C1 segment of cervical spinal cord (tissue), 14 donors: ENCODE data around the gene C16orf92.

ENCODE experiments used
- DNase-seq, 14 donors: peaks; one replicate each; lab custom pipeline; 2025; lab: John Stamatoyannopoulos, UW

The C16orf92 gene

GRCh38 chr16:30054959-30055553 lies 32.1 kb downstream of the C16orf92 start:
- DNase-seq: no peak

GRCh38 chr16:30060346-30060745 lies 37.3 kb downstream of the C16orf92 start:
- DNase-seq: no peak

GRCh38 chr16:30060836-30061554 lies 38.0 kb downstream of the C16orf92 start:
- DNase-seq: no peak

- no peak for DNase-seq
Observed at GRCh38 chr16:30063278-30063892, 40.4 kb downstream of the C16orf92 start.

GRCh38 chr16:30063893-30064728 lies 41.1 kb downstream of the C16orf92 start:
- peak in 13 of 14 donors; percentile 71 to 90 (median 79) for DNase-seq

GRCh38 chr16:30064729-30065101 lies 41.7 kb downstream of the C16orf92 start:
- no peak for DNase-seq

GRCh38 chr16:30065102-30065942 lies 42.3 kb downstream of the C16orf92 start, which contains the start of gene ALDOA:
ALDOA (plus strand) TSS chr16:30065760; CDS start chr16:30066898, 1,138 bp downstream.
- peak; percentile 84 to 99 (median 97) for DNase-seq

GRCh38 chr16:30065943-30066760 lies 43.2 kb downstream of the C16orf92 start:
- DNase-seq: peak in 4 of 14 donors; percentile 39 to 59 (median 50)

- DNase-seq: peak in 6 of 14 donors; percentile 7 to 35 (median 18)
Observed at GRCh38 chr16:30066761-30067583, 44.0 kb downstream of the C16orf92 start.

- DNase-seq: no peak
Observed at GRCh38 chr16:30067584-30067916, 44.6 kb downstream of the C16orf92 start.

- no peak for DNase-seq
Observed at GRCh38 chr16:30068333-30068732, 45.3 kb downstream of the C16orf92 start.

- DNase-seq: no peak
Observed at GRCh38 chr16:30068750-30069610, 46.0 kb downstream of the C16orf92 start.

- peak in 8 of 14 donors; percentile 14 to 63 (median 29) for DNase-seq
Observed at GRCh38 chr16:30069611-30070462, 46.8 kb downstream of the C16orf92 start.

- DNase-seq: no peak
Observed at GRCh38 chr16:30070490-30070889, 47.5 kb downstream of the C16orf92 start.
